ENCODE data around the gene PRR32. TPM values are rescaled to one million over a fixed set of nuclear protein-coding genes. Genes with fewer than 3 reads are reported as not detected.
A peak's percentile ranks its signal among the peaks of the same experiment; 100 is the strongest.
"Not testable (repeated sequence)": the region's sequence is repeated elsewhere in the genome, so short reads cannot be mapped to it uniquely, and the experiment has no call there.

PRR32 gene, protein sequence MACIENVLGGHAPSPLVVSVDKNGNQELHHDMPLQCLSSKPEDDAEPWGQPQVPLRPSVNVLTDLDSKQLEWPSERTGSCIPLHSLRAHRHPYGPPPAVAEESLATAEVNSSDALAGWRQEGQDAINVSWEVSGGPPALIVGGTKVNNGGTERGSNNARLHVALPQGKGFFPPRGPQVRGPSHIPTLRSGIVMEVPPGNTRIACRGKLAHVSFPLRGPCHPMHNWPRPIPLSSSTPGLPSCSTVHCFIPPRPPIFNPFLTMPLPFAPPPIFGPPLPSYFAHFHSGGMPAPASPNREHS
- total RNA-seq, result not detected
- long read RNA-seq, result 0 reads

DNA sequence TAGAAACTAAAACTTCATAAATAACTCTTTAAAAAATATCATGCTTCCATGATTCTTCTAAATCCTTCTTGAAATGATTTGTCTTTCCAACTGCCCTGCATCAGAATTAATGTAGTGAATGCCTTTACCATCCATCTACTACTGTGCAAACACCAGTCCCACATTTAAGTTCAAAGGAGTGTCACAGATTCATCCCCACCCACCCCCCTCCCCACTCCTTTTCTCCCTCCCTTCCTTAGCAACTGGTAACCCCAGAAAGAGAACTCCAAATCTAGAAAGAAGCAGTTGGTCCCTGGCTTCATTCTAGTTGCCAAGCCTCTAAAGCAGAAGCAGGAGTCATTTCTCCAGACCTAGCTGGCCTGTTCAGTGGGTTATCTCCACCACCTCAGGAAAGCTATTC, at the start of gene PRR32:
Gene PRR32 (plus strand): TSS at position 301 of the 400 bp plus-strand sequence. CDS start 115 bp downstream, outside the sequence.
- TF ChIP-seq, protein P1, sequence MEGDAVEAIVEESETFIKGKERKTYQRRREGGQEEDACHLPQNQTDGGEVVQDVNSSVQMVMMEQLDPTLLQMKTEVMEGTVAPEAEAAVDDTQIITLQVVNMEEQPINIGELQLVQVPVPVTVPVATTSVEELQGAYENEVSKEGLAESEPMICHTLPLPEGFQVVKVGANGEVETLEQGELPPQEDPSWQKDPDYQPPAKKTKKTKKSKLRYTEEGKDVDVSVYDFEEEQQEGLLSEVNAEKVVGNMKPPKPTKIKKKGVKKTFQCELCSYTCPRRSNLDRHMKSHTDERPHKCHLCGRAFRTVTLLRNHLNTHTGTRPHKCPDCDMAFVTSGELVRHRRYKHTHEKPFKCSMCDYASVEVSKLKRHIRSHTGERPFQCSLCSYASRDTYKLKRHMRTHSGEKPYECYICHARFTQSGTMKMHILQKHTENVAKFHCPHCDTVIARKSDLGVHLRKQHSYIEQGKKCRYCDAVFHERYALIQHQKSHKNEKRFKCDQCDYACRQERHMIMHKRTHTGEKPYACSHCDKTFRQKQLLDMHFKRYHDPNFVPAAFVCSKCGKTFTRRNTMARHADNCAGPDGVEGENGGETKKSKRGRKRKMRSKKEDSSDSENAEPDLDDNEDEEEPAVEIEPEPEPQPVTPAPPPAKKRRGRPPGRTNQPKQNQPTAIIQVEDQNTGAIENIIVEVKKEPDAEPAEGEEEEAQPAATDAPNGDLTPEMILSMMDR (IDR thresholded peaks at IDR 0.05), result no peak
- ATAC-seq (no peak), DNase-seq (no peak)
- Histone ChIP-seq H3K4me3 (no peak within 1 kb of the TSS), H3K27ac (no peak within 1 kb of the TSS), H3K4me1 (no peaks in the 10 kb centered on the region), H3K9me3 (no peaks in the 10 kb centered on the region), H3K36me3 (no peaks in the 10 kb centered on the region), H3K27me3 (no peaks in the 10 kb centered on the region)
- intact Hi-C loops (cut with DNase I), result no loop called here

DNA sequence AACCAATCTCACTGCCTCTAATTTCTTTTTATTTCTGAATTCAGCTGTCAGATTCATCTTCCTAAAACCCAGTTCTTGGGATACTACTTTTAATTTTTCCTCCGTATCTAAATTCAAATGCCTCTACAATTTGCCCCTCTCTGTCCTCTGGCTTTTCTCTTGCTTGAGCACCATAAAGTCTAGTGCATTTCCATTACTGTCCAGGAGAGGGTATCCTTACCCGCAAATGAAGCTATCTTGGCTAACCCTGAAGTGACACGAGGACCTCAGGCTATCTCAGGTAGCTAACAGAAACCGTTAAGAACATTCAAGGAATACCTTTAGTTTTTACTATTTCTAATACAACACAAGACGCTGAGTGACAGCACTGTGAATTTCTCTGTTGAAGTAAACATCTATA, 49.4 kb upstream of the PRR32 start:
- Histone ChIP-seq H3K27ac (no peak overlapping the region), H3K4me3 (no peak overlapping the region), H3K4me1 (no peaks in the 10 kb centered on the region), H3K36me3 (no peaks in the 10 kb centered on the region), H3K9me3 (no peaks in the 10 kb centered on the region), H3K27me3 (no peaks in the 10 kb centered on the region)
- ATAC-seq (peak; percentile 70), DNase-seq (no peak)
- TF ChIP-seq, protein P1 (IDR thresholded peaks at IDR 0.05), result peak; percentile 46
- intact Hi-C loops (cut with DNase I), result no loop called here

DNA sequence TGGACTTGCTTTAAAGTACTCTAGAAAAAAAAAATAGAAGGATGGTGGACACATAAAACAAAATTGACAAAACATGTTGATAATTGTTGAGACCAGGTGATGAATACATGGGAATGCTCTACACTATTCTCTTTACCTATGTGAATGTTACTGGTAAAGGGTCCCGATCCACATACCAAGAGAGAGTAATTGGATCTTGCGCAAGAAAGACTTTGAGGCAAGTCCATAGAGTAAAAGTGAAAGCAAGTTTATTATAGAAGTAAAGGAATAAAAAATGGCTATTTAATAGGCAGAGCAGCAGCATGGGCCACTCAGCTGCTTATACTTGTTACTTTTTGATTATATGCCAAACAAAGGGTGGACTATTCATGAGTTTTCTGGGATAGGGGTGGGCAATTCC, 34.0 kb upstream of the PRR32 start:
- intact Hi-C loops (cut with DNase I), result no loop called here
- Histone ChIP-seq H3K4me3 (no peak overlapping the region), H3K9me3 (no peaks in the 10 kb centered on the region), H3K27me3 (no peaks in the 10 kb centered on the region), H3K27ac (no peak overlapping the region), H3K4me1 (no peaks in the 10 kb centered on the region), H3K36me3 (no peaks in the 10 kb centered on the region)
- ATAC-seq, result no peak
- DNase-seq, result no peak
- TF ChIP-seq, protein P1 (IDR thresholded peaks at IDR 0.05), result no peak

DNA sequence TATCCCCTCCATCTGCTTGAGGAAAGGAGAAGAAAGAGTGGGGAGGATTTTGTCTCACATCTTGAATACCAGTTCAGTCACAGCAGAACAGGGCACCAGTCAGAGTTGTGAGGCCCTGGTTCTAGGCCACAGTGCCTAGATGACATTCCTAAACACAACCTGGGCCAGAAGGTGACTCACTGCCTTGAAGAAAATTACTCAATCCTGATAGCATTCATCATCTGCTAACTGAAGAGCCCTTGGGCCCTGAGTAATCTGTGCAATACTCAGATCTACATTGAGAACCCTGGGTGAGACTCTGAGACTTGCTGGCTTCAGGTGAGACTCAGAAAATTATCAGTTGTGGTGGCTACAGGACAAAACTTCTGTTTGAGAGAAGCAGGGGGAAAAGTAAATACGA, 20.5 kb upstream of the PRR32 start:
- DNase-seq, result no peak
- TF ChIP-seq, protein P1 (IDR thresholded peaks at IDR 0.05), result no peak
- intact Hi-C loops (cut with DNase I), result no loop called here
- H3K4me1 ChIP-seq, result no peaks in the 10 kb centered on the region
- H3K27me3 ChIP-seq, result no peaks in the 10 kb centered on the region
- no peaks in the 10 kb centered on the region for H3K36me3 ChIP-seq
- ATAC-seq, result peak; percentile 76
- H3K27ac ChIP-seq, result no peak overlapping the region
- no peaks in the 10 kb centered on the region for H3K9me3 ChIP-seq
- no peak overlapping the region for H3K4me3 ChIP-seq

DNA sequence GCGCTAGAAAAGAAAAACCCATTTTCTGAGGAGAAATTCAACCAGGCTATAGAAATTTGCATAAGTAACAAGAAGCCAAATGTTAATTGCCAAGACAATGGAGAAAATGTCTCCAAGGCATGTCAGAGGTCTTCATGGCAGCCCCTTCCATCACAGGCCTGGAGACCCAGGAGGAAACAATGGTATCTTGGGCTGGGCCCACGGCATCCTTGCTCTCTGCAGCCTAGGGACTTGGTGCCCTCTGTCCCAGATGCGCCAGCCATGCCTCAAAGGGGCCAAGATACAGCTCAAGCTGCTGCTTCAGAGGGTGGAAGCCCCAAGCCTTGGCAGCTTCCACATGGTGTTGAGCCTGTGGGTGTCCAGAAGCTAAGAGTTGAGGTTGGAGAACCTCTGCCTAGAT, 12.7 kb upstream of the PRR32 start:
- H3K36me3 ChIP-seq; H3K27ac ChIP-seq; DNase-seq; intact Hi-C loops (cut with DNase I); H3K9me3 ChIP-seq; ATAC-seq; H3K27me3 ChIP-seq; H3K4me1 ChIP-seq; H3K4me3 ChIP-seq: not testable (repeated sequence)

DNA sequence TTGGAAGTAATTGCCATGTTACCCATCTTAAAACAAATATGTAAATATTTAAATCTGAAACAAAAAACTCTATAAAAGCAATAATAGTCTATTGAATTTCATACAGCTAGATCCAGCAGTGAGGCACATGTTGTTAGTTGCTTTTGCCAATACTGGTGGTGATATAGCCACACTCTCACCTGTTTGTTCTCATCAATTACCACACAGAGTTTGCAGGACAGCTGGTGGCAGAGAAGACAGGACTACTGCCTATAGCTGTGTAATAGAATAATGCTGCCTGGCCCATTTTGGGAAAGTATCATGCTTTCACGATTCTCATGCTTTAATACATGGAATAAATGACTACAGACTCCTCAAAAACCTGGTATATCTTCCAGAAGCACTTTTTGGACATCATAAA, 3.7 kb upstream of the PRR32 start:
- TF ChIP-seq, protein P1 (IDR thresholded peaks at IDR 0.05), result no peak
- H3K27me3 ChIP-seq, result no peaks in the 10 kb centered on the region
- H3K4me1 ChIP-seq, result no peaks in the 10 kb centered on the region
- DNase-seq (no peak), ATAC-seq (no peak)
- H3K27ac ChIP-seq, result no peak overlapping the region
- H3K36me3 ChIP-seq, result no peaks in the 10 kb centered on the region
- no peaks in the 10 kb centered on the region for H3K9me3 ChIP-seq
- intact Hi-C loops (cut with DNase I), result no loop called here
- no peak overlapping the region for H3K4me3 ChIP-seq
